GM19025 (cell line): ENCODE data around the gene FOXK1.
A peak's percentile ranks its signal among the peaks of the same experiment; 100 is the strongest.
"Not testable (repeated sequence)": the region's sequence is repeated elsewhere in the genome, so short reads cannot be mapped to it uniquely, and the experiment has no call there.

Experiments used
- ATAC-seq: cut with Tn5 transposase; IDR thresholded peaks from one replicate; pipeline ENCODE4 v1.9.1; 2021; ENCODE audit warnings: mild to moderate bottlenecking, low read depth, moderate library complexity; ENCODE audit not compliant: unreplicated experiment

FOXK1 gene

DNA sequence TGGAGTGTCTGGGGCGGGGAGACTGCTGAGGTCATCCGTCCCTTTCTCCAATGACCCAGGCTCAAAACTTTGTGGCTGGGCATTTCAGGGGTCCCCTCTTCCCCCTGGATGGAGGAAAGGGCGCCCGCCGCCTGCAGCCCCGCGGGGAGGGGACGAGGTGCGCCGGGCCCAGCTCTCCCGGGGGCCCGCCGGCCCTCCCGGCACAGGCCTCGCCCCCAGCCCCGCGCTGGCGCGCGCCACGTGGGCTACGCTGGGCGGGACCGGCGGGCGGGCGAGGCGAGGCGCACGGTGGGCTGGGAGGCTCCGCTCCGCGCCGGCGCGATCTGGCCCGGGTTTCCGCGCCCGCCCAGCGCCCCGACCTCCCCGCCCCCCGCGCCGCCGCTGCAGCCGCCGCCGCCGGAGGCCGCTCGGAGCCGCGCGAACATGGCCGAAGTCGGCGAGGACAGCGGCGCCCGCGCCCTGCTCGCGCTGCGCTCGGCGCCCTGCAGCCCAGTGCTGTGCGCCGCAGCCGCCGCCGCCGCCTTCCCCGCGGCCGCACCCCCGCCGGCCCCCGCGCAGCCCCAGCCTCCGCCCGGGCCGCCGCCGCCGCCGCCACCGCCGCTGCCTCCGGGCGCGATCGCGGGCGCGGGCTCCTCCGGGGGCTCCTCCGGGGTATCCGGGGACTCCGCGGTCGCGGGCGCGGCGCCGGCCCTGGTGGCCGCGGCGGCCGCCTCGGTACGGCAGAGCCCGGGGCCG lies at the start of gene FOXK1:
Gene FOXK1, plus strand, starts transcription at position 410 of the 735 bp plus-strand sequence. Its CDS starts 14 bp downstream, at position 424.
- ATAC-seq: peak; percentile 65

DNA sequence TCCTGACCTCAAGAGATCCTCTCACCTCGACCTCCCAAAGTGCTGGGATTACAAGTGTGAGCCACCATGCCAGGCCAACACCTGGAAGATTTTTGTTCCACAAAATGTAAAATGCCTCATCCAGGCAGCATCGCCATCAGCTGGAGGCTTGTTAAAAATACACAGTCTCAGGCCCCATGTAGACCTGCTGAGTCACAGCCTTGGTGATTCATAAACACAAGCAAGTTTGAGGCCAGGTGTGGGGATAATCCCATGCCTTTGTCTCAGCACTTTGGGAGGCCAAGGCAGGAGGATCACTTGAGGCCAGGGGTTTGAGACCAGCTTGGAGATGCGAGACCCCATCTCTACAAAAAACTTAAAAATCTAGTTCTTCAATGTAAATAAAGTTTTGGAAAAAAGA lies 49.1 kb upstream of the FOXK1 start:
- ATAC-seq: no peak

- ATAC-seq: no peak
These were observed 47.9 kb upstream of the FOXK1 start for GRCh38 chr7:4634166-4634565.

- ATAC-seq: no peak
These were observed 43.1 kb upstream of the FOXK1 start for GRCh38 chr7:4638781-4639575.

DNA sequence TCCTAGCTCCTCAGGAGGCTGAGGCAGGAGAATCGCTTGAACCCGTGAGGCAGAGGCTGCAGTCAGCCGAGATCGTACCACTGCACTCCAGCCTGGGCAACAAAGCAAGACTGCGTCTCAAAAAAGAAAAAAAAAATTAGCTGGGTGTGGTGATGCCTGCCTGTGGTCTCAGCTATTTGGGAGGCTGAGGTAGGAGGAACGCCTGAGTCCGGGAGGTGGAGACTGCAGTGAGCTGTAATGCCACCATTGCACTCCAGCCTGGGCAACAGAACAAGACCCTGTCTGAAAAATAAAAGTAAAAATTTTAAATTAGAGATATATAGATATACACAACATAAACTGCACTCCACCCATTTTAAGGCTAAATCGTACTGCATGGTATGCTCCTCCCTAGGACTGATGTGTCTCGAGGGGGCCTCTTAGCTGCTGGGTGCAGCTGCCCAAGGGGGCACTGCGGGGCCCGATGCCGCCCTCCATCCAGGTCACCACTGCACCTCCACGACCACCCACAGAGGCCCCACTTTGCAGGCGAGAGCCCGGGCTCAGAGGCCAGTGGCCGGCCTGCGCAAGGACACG lies 40.9 kb upstream of the FOXK1 start:
- no peak for ATAC-seq

- ATAC-seq: peak; percentile 81
These were observed 40.2 kb upstream of the FOXK1 start for GRCh38 chr7:4641667-4642467.

DNA sequence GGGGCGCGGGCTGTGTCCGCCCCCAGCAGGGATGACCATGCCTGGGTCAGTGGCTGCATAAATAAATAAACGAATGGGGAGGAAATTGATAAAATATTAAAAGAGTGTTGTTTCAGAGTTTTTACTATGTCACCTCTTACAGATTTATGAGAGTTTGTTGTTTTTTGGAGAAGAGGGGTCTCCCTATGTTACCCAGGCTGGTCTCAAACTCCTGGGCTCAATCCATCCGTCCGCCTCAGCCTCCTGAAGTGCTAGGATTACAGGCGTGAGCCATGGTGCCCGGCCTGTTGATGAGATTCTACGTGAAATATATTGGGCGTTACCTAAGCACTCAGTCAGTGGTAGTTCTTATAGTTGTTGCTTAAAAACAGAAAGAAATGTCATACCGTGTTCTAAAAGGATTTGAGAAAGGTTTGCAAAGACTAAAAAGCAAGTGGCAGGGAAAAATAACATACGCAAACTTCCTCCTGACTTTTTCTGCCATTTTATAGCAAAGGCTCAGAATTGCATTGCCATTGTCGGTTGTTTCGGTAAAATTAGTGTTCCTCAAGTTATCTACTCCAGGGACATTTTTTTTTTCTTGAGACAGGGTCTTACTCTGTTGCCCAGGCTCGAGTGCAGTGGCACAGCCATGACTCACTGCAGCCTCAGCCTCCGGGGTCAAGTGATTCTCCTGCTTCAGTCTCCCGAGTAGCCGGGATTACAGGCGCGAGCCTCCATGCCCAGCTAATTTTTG lies 39.5 kb upstream of the FOXK1 start:
- ATAC-seq: no peak

DNA sequence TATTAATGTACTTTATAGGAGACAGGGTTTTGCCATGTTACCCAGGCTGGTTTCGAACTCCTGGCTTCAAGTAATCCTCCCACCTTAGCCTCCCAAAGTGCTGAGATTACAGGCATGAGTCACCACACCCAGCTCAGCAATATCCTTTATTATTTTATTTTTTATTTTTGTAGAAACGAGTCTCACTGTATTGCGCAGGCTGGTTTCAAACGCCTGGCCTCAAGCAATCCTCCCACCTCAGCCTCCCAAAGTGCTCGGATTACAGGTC lies 39.0 kb upstream of the FOXK1 start:
- ATAC-seq: not testable (repeated sequence)

GRCh38 chr7:4645246-4645645 lies 36.8 kb upstream of the FOXK1 start:
- no peak for ATAC-seq

GRCh38 chr7:4648111-4648510 lies 34.0 kb upstream of the FOXK1 start:
- no peak for ATAC-seq

DNA sequence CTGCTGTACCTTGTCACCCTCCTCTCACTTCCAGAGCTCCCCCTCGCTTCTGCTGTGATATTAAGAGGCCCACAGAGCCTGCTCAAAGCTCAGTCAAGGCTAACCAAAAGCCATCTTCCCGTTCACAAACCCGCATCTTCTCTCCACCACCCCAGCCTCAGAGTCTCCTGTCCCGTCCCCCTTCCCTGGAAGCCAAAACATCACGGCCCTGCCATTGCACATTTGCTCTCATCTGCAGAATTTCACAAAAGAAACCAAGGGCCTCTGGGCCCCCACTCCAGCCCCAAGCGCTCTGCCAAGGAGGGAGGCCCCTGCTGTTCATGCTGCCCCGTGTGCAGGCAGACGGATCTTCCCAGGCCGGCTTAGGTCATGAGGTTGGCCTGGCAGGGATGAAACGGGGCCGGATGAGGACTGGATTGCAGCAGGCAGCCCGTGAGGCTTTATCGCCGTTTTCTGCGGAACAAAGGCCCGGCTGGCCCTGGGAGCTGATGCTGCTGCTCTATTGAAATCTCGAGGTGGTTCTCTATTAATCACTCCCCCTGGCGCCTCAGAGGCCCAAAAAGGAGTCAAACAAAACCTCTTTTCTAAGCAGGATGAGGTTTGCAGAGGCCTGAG lies 31.6 kb upstream of the FOXK1 start:
- no peak for ATAC-seq

DNA sequence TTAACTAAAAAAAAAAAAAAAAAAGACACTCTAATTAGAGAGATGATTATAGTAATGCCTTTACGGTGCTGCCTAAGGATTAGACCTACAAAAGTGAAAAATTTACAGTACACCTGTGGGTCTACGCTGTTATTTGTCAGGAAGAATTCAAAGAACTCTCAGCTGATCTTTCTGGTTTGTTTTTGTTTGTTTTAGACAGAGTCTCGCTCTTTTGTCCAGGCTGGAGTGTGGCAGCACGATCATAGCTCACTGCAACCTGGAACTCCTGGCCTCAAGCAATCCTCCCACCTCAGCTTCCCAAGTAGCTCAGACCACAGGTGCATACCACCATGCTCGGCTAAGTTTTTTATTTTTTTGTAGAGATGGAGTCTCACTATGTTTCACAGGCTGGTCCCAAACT lies 28.3 kb upstream of the FOXK1 start:
- ATAC-seq: no peak

DNA sequence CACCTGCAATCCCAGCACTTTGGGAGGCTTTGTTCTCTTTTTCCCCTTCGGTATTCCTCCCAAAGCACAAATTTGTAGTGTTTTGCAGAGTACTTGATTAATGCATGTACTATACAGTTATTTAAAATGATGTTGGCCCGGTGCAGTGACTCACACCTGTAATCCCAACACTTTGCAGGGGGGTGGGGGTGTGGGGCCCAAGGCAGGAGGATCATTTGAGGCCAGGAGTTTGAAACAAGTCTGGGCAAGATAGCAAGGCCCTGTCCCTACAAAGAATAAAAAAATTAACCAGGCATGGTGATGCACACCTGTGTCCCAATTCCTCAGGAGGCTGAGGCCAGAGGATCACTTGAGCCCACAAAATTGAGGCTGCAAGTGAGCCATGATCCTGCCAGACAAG lies 26.8 kb upstream of the FOXK1 start:
- ATAC-seq: no peak

DNA sequence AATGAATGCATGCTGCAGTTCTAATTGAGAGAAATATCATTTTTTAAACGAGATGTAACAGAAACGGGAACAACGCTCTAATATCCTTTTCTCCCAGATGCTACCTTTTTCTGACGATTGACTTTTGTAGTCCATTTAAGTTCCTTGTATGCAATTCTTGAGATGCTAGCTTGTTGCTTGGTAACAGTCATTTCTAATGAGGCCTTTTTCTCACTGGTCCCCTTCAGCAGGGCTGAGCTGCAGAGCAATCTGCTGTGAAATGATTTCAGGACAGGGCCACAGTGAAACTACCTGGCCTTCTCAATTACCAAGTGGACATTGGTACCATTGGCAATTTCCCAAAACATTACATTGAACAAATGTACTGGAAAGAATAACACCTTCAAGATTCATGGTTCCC lies 26.2 kb upstream of the FOXK1 start:
- no peak for ATAC-seq

DNA sequence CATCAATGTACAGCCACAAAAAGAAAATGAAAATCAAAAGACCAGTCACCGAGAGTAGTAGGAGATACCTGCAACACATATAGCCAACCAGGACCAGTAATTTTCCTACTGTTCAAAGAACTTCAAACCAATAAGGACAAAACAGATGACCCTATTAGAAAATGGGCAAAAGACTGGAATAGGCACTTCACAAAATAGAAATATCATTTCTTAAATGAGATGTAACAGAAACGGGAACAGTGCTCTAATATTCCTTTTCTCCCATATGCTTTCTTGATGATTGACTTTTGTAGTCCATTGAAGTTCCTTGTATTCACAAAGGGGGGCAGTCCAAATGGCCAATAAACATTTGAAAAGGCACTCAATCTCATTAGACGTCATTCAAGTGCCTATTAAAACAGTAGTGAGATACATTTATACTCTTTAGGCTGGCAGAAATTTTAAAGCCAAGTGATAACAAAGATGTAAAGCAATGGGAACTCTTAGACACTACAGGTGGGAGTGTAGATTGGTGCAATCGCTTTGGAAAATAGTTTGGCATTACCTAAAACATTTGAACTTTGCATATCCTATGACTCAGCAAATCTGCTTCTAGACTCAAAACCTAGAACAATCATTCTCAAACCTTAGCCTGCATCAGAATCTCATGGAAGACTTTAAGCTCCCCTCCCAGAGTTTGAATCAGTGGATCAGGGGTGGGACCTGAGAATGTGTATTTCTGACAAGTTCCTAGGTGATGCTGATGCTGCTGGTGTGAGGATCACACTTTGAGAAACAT lies 24.3 kb upstream of the FOXK1 start:
- ATAC-seq: no peak

DNA sequence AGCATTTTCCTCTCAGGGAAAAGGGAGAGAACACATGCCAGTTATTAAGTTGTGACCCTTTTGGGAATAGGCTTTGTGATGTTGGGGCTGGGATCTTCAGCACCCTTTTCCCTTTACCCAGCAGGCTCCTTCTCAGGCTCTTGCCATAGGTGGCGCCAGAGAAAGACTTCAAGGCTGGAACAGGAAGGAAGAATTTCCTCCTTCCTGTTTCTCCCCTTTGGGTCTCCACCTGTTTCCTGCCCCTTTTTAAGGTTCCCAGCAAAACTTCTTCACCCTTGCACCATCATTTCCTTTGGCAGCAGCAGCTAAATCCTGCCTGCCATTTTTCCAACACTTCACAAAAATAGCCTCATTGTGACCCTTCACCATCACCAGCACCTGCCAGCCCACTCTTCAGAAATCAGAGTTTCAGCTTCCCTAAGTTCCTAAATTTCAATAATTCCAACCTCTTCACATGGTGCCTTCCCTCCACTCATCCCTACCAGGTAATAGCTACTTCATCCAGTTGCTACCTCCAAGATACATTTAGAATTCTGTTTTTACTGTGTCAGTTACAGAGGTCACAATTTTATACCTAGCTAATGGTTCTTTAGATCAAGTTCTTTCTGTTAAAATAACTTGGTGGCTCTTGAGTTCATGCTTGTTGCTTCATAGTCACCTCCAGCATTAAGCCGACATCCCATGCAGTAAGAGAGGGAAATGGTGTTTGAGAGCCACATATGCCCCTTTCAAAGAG lies 22.4 kb upstream of the FOXK1 start:
- no peak for ATAC-seq

DNA sequence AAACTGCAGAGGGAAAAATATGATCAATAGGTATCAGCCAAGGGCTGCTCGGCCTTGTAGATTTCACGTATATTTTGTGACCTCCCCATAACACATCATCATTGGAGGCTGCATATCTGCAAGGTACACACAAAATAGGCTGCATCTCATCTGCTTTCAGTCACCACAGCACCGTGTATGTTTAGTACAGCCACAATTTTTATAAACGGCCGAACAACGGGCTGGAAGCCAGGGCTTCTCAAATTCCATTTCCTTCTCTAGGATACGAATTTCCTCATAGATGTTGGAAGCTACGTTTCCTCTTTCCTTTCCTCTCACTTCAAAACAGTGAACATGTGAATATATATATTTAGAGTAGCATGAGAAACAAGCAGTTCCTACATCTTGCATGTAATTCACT lies 20.2 kb upstream of the FOXK1 start:
- ATAC-seq: no peak

- no peak for ATAC-seq
These were observed 18.7 kb upstream of the FOXK1 start for GRCh38 chr7:4663239-4664018.
